GM18511 (cell line): ENCODE measurements around the gene GCLC.

ENCODE experiments used
- ATAC-seq: cut with Tn5 transposase; IDR thresholded peaks from one replicate; pipeline ENCODE4 v1.9.1; 2021; ENCODE audit warnings: mild to moderate bottlenecking, moderate library complexity; ENCODE audit not compliant: unreplicated experiment

GCLC gene

DNA sequence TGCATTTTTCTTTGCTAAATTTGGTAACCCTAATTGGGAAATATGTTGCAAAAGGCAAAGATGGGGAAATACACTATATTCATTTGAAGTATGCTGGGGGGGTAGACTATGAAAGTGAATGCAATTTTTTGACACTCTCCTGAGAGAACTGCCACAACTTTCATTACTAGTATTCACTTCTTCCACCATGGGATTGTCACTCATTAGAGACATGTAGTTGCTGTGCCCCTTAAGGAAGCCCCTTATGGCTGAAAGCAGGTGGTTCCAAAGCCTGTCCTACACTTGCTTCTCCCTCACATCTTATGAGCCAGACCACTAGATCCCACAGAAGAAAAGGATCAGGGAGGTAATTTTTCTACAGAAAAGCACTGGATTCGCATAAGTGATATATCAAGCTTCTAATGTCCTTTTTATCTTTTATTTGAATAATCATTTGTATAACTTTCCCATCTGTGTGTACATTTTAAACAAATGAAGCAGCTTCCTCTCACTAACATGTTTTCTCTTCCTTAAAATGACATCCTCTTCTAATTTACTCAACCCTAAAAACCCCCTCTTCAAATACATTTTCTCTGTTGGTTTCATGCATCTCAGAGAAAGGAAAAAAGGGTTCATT lies 83.8 kb downstream of the GCLC start:
- ATAC-seq: peak; percentile 75

- ATAC-seq: no peak
Measured at GRCh38 chr6:53458105-53458866, 86.6 kb downstream of the GCLC start.

- no peak for ATAC-seq
Measured at GRCh38 chr6:53456809-53457208, 88.1 kb downstream of the GCLC start.

GRCh38 chr6:53455678-53456077 lies 89.2 kb downstream of the GCLC start:
- no peak for ATAC-seq

DNA sequence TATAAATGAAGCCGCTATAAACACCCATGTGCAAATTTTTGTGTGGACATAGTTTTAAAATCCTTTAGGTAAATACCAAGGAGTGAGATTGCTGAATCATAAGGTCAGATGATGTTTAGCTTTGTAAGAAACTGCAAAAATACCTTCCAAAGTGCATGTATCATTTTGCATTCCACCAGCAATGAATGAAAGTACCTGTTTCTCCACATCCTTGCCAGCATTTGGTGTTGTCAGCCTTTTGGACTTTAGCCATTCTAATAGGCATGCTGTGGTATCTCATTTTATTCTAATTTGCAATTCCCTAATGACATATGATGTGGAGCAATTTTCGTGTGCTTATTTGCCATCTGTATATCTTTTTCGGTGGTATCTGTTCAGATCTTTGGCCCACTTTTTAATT lies 93.7 kb downstream of the GCLC start:
- no peak for ATAC-seq

GRCh38 chr6:53447865-53448264 lies 97.0 kb downstream of the GCLC start:
- ATAC-seq: no peak
